NT2/D1 (cell line): ENCODE data around the gene NPB.

Source experiments
- SUZ12 ChIP-seq: IDR thresholded peaks from 2 replicates; pipeline ENCODE4 v1.6.1; 2011; ENCODE audit not compliant: insufficient read length, insufficient read depth; ENCODE audit errors: extremely low read depth
- YY1 ChIP-seq: IDR thresholded peaks from 2 replicates; pipeline ENCODE4 v1.6.1; 2011; ENCODE audit not compliant: insufficient read length, insufficient read depth
- ZNF274 ChIP-seq: IDR thresholded peaks from 2 replicates; pipeline ENCODE4 v1.6.1; 2011; ENCODE audit warnings: mild to moderate bottlenecking, low read depth, low read length

- TF ChIP-seq ZNF274 (no peak), SUZ12 (no peak), YY1 (no peak)
These were observed 37.9 kb upstream of the NPB start for GRCh38 chr17:81863833-81864768.
